GM12878 (cell line): ENCODE results near the gene PTK7.

Experiments
- BMI1 ChIP-seq: fragments of 450-650 bp; IDR thresholded peaks from 2 replicates; pipeline ENCODE4 v1.6.1; 2016; ENCODE audit warnings: mild to moderate bottlenecking, moderate library complexity, borderline replicate concordance
- CHD2 ChIP-seq: IDR thresholded peaks from 2 replicates; pipeline ENCODE4 v1.6.1; 2011; ENCODE audit warnings: low read depth, low read length, improper control_type of control experiment, borderline replicate concordance
- CHD4 ChIP-seq: fragments of 200-600 bp; sonication (generic); IDR thresholded peaks from 2 replicates; pipeline ENCODE4 v1.6.1; 2016; ENCODE audit warnings: mild to moderate bottlenecking
- DPF2 ChIP-seq: fragments of 450-650 bp; IDR thresholded peaks from 2 replicates; pipeline ENCODE4 v1.6.1; 2017; ENCODE audit warnings: mild to moderate bottlenecking
- EZH2 ChIP-seq: IDR thresholded peaks from 2 replicates; pipeline ENCODE4 v1.6.1; 2012; ENCODE audit warnings: low read depth, mild to moderate bottlenecking, control low read depth, inconsistent platforms, low read length, borderline replicate concordance; ENCODE audit not compliant: control insufficient read depth
- JUND ChIP-seq: IDR thresholded peaks from 2 replicates; pipeline ENCODE4 v1.6.1; 2012; ENCODE audit warnings: low read depth, mild to moderate bottlenecking, low read length, improper control_type of control experiment, moderate library complexity
- POLR2A ChIP-seq: IDR thresholded peaks from 2 replicates; pipeline ENCODE4 v1.6.1; 2011; ENCODE audit warnings: low read depth, mild to moderate bottlenecking, low read length
- POLR2AphosphoS5 ChIP-seq: IDR thresholded peaks from 2 replicates; pipeline ENCODE4 v1.6.1; 2011; ENCODE audit warnings: mild to moderate bottlenecking, low read length, inconsistent platforms
- SIN3A ChIP-seq: IDR thresholded peaks from 2 replicates; pipeline ENCODE4 v1.6.1; 2012; ENCODE audit warnings: low read depth, low read length, improper control_type of control experiment
- TCF7 ChIP-seq: IDR thresholded peaks from 2 replicates; pipeline ENCODE4 v1.6.1; 2014; ENCODE audit warnings: antibody characterized with exemption, borderline replicate concordance
- TF ChIP-seq, protein P1 (sequence below), 3 experiments: IDR thresholded peaks in 2 of 3; conservative IDR thresholded peaks in 1 of 3; 2 replicates each; pipeline ENCODE4 v1.5.1; 2011; ENCODE audit warnings: low read depth in 3 of 3, low read length in 3 of 3, mild to moderate bottlenecking in 3 of 3, control low read depth in 2 of 3, moderate library complexity in 2 of 3, inconsistent platforms in 1 of 3, mixed read lengths in 1 of 3; ENCODE audit not compliant: control insufficient read depth in 2 of 3, insufficient read depth in 1 of 3; ENCODE audit errors: extremely low read depth in 1 of 3
- TF ChIP-seq, protein P2 (sequence below): IDR thresholded peaks from 2 replicates; pipeline ENCODE4 v1.6.1; 2011; ENCODE audit warnings: borderline replicate concordance, low read depth, mild to moderate bottlenecking, moderate library complexity, mixed read lengths, low read length; ENCODE audit not compliant: insufficient read depth; ENCODE audit errors: extremely low read length
- TF ChIP-seq, protein P3 (sequence below): fragments of 450-650 bp; IDR thresholded peaks from 2 replicates; pipeline ENCODE4 v1.6.1; 2014; ENCODE audit warnings: mild to moderate bottlenecking
- TF ChIP-seq, protein P4 (sequence below): IDR thresholded peaks from 2 replicates; pipeline ENCODE4 v1.6.1; 2011; ENCODE audit warnings: mild to moderate bottlenecking, low read depth, low read length, moderate library complexity; ENCODE audit not compliant: insufficient replicate concordance

DNA sequence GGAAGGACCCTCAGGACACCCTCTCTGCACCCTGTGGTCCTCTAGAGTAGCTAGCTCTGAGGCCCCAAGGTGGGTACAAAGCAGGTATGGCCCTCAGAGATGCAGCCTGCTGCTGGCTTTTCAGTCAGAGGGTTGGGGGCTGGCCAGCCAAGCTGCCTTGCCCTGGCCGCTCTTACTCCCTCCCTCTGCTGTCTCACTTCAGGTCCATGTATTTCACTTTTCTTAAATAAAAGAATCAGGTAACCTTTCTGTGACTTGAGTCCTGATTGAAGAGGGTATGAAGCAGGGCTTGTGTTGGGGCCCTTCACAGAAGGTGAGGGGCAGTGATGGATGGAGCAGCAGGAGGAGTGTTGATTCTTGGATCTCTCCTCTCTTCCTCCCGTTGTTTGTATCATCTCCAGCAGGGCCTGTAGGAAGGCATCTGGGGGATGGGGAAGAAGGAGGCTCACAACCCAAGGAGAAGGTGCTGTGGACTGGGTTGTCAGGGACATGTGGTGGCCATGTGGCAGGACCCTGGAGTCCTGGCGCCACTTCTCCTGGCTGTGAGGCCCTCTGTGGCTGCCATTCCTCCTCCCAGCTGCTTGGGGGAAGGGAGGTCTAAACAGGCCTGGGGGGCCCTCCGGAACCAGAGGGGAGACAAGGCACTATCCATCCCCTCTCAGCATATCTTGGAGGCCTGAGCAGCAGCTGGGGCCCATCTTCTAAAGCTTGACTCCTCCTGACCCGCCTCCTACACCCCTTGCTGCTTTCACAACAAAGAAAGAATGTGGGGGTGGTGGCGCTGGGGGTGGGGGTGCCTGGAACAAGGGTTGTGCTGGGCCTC lies 1.1 kb upstream of the PTK7 start:
- TF ChIP-seq, protein P1, sequence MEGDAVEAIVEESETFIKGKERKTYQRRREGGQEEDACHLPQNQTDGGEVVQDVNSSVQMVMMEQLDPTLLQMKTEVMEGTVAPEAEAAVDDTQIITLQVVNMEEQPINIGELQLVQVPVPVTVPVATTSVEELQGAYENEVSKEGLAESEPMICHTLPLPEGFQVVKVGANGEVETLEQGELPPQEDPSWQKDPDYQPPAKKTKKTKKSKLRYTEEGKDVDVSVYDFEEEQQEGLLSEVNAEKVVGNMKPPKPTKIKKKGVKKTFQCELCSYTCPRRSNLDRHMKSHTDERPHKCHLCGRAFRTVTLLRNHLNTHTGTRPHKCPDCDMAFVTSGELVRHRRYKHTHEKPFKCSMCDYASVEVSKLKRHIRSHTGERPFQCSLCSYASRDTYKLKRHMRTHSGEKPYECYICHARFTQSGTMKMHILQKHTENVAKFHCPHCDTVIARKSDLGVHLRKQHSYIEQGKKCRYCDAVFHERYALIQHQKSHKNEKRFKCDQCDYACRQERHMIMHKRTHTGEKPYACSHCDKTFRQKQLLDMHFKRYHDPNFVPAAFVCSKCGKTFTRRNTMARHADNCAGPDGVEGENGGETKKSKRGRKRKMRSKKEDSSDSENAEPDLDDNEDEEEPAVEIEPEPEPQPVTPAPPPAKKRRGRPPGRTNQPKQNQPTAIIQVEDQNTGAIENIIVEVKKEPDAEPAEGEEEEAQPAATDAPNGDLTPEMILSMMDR (IDR thresholded peaks at IDR 0.05 in 2 of 3, conservative IDR thresholded peaks at IDR 0.05 in 1 of 3; ENCODE audit: control insufficient read depth in 2 of 3, extremely low read depth in 1 of 3, insufficient read depth in 1 of 3, low read depth in 3 of 3, low read length in 3 of 3), result no peak
- TF ChIP-seq BMI1 (no peak), POLR2A (no peak), DPF2 (no peak), POLR2AphosphoS5 (no peak), JUND (no peak), CHD2 (no peak), CHD4 (no peak), TCF7 (no peak), EZH2 (no peak), SIN3A (no peak)
- TF ChIP-seq, protein P2, sequence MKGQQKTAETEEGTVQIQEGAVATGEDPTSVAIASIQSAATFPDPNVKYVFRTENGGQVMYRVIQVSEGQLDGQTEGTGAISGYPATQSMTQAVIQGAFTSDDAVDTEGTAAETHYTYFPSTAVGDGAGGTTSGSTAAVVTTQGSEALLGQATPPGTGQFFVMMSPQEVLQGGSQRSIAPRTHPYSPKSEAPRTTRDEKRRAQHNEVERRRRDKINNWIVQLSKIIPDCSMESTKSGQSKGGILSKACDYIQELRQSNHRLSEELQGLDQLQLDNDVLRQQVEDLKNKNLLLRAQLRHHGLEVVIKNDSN, result no peak
- TF ChIP-seq, protein P3, sequence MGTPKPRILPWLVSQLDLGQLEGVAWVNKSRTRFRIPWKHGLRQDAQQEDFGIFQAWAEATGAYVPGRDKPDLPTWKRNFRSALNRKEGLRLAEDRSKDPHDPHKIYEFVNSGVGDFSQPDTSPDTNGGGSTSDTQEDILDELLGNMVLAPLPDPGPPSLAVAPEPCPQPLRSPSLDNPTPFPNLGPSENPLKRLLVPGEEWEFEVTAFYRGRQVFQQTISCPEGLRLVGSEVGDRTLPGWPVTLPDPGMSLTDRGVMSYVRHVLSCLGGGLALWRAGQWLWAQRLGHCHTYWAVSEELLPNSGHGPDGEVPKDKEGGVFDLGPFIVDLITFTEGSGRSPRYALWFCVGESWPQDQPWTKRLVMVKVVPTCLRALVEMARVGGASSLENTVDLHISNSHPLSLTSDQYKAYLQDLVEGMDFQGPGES, result no peak
- TF ChIP-seq, protein P4, sequence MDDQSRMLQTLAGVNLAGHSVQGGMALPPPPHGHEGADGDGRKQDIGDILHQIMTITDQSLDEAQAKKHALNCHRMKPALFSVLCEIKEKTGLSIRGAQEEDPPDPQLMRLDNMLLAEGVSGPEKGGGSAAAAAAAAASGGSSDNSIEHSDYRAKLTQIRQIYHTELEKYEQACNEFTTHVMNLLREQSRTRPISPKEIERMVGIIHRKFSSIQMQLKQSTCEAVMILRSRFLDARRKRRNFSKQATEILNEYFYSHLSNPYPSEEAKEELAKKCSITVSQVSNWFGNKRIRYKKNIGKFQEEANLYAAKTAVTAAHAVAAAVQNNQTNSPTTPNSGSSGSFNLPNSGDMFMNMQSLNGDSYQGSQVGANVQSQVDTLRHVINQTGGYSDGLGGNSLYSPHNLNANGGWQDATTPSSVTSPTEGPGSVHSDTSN, result no peak
